Fibroblast of peridontal ligament (primary cell): Measurements from ENCODE around the gene FAXC.
"Not testable (repeated sequence)": the region's sequence is repeated elsewhere in the genome, so short reads cannot be mapped to it uniquely, and the experiment has no call there.

Experiments used
- DNase-seq: peaks from one replicate; pipeline ENCODE4 v3.0.0-alpha.2; 2010; ENCODE audit errors: extremely low read depth

The FAXC gene

GRCh38 chr6:99285881-99286280 lies 63.6 kb downstream of the FAXC start:
- DNase-seq: no peak

- DNase-seq: peak; percentile 45
Observed at GRCh38 chr6:99282479-99283062, 66.9 kb downstream of the FAXC start.

GRCh38 chr6:99276747-99277146 lies 72.7 kb downstream of the FAXC start:
- no peak for DNase-seq

- no peak for DNase-seq
Observed at GRCh38 chr6:99270826-99271225, 78.6 kb downstream of the FAXC start.

GRCh38 chr6:99270030-99270429 lies 79.4 kb downstream of the FAXC start:
- no peak for DNase-seq

- DNase-seq: no peak
Observed at GRCh38 chr6:99269207-99269606, 80.3 kb downstream of the FAXC start.

- DNase-seq: not testable (repeated sequence)
Observed at GRCh38 chr6:99266996-99267395, 82.5 kb downstream of the FAXC start.

- not testable (repeated sequence) for DNase-seq
Observed at GRCh38 chr6:99265447-99265846, 84.0 kb downstream of the FAXC start.

GRCh38 chr6:99254616-99255550 lies 94.6 kb downstream of the FAXC start:
- no peak for DNase-seq

- no peak for DNase-seq
Observed at GRCh38 chr6:99253271-99253670, 96.2 kb downstream of the FAXC start.

GRCh38 chr6:99252421-99252820 lies 97.1 kb downstream of the FAXC start:
- no peak for DNase-seq

GRCh38 chr6:99250476-99250875 lies 99.0 kb downstream of the FAXC start:
- no peak for DNase-seq

- no peak for DNase-seq
Observed at GRCh38 chr6:99246602-99247001, 102.9 kb downstream of the FAXC start.

- DNase-seq: peak; percentile 45
Observed at GRCh38 chr6:99241905-99242534, 107.5 kb downstream of the FAXC start.

GRCh38 chr6:99236010-99236409 lies 113.5 kb downstream of the FAXC start:
- no peak for DNase-seq

- DNase-seq: no peak
Observed at GRCh38 chr6:99233219-99233618, 116.3 kb downstream of the FAXC start.

- no peak for DNase-seq
Observed at GRCh38 chr6:99232056-99232455, 117.4 kb downstream of the FAXC start.

- DNase-seq: no peak
Observed at GRCh38 chr6:99225172-99225571, 124.3 kb downstream of the FAXC start.
